Measurements from ENCODE around the gene CASK.

DNA sequence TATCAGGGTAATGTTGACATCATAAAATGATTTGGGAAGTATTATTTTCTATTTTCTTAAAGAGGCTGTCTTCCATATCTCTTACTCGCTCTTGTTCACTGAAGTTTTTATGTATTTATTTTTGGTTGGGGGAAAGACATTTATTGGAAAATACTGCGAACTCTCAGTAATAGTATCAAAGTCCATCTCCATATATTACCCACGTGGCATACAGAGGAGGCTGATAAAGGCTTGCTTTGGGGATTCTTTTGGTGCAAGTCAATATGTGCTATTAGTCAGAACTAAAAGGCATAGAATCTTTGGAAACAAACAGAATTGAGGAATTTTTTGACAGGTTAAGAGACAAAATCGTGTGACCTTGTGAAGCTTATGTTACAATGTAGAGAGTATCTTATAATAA lies 374.9 kb downstream of the CASK start:
- TF ChIP-seq, protein P1, sequence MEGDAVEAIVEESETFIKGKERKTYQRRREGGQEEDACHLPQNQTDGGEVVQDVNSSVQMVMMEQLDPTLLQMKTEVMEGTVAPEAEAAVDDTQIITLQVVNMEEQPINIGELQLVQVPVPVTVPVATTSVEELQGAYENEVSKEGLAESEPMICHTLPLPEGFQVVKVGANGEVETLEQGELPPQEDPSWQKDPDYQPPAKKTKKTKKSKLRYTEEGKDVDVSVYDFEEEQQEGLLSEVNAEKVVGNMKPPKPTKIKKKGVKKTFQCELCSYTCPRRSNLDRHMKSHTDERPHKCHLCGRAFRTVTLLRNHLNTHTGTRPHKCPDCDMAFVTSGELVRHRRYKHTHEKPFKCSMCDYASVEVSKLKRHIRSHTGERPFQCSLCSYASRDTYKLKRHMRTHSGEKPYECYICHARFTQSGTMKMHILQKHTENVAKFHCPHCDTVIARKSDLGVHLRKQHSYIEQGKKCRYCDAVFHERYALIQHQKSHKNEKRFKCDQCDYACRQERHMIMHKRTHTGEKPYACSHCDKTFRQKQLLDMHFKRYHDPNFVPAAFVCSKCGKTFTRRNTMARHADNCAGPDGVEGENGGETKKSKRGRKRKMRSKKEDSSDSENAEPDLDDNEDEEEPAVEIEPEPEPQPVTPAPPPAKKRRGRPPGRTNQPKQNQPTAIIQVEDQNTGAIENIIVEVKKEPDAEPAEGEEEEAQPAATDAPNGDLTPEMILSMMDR (IDR thresholded peaks at IDR 0.05 in 8 of 11, conservative IDR thresholded peaks at IDR 0.05 in 3 of 11): no peak
- TF ChIP-seq POLR2A (IDR thresholded peaks at IDR 0.05) (no peak), POLR2AphosphoS5 (IDR thresholded peaks at IDR 0.05) (no peak)
